Mesothelial cell of epicardium (in vitro differentiated cells): ENCODE results near the gene FNDC3B. TPM values are rescaled to one million over a fixed set of nuclear protein-coding genes. Genes with fewer than 3 reads are reported as not detected.

Experiments used
- DNase-seq, 2 experiments: peaks; one replicate each; pipeline ENCODE4 v3.0.0; 2021; ENCODE audit warnings: low spot score in 2 of 2; ENCODE audit not compliant: unreplicated experiment in 2 of 2
- H3K27ac Mint-ChIP-seq: 2 replicates; pipeline ENCODE4 v1.8.0; 2021; ENCODE audit warnings: mixed read lengths
- H3K27me3 Mint-ChIP-seq: 2 replicates; pipeline ENCODE4 v1.8.0; 2021; ENCODE audit warnings: low read depth, mixed read lengths
- H3K36me3 Mint-ChIP-seq: 2 replicates; pipeline ENCODE4 v1.8.0; 2021; ENCODE audit warnings: mixed read lengths
- H3K4me1 Mint-ChIP-seq: 2 replicates; pipeline ENCODE4 v1.8.0; 2021; ENCODE audit warnings: mixed read lengths
- H3K4me3 Mint-ChIP-seq: 2 replicates; pipeline ENCODE4 v1.8.0; 2021; ENCODE audit warnings: mild to moderate bottlenecking, moderate library complexity, mixed read lengths
- H3K9me3 Mint-ChIP-seq: 2 replicates; pipeline ENCODE4 v1.8.0; 2021; ENCODE audit warnings: mixed read lengths
- total RNA-seq: library from RNA; stranded (reverse); gene quantifications from 3 replicates; pipeline ENCODE4 v1.2.1, GENCODE V29; 2021
- TF ChIP-seq, protein P1 (sequence below): fragments of 200-600 bp; sonication (generic); IDR thresholded peaks from one replicate; pipeline ENCODE4 v1.5.0; 2021; ENCODE audit warnings: antibody characterized with exemption; ENCODE audit not compliant: unreplicated experiment

The FNDC3B gene
- total RNA-seq, 1 donor from 2014 or later = 131 TPM

DNA sequence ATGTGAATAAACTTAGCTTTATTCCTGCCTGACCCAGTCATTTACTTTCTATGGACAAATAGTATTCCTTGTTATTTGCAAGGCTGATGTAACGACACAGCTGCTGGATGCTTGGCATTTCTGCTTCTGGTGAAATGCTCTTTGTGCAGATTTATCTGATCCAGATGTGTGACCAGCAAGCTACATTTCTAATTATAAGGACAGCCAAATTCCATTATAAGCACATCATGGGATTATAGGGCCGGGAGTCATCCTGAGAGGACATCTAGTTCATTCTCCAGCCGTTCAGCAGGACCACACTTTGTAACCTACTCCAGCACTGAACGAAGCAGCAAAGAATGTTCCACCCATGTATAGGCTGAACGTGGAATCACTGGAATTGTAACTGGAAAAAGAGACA, 42.9 kb downstream of the FNDC3B start:
- Mint-ChIP-seq H3K4me3 (no peak overlapping the region), H3K9me3 (peaks cover 7% of the 10 kb centered on the region), H3K36me3 (peaks cover 21% of the 10 kb centered on the region), H3K4me1 (peaks cover 32% of the 10 kb centered on the region), H3K27ac (peak overlapping the region; percentile 28), H3K27me3 (no peaks in the 10 kb centered on the region)
- TF ChIP-seq, protein P1, sequence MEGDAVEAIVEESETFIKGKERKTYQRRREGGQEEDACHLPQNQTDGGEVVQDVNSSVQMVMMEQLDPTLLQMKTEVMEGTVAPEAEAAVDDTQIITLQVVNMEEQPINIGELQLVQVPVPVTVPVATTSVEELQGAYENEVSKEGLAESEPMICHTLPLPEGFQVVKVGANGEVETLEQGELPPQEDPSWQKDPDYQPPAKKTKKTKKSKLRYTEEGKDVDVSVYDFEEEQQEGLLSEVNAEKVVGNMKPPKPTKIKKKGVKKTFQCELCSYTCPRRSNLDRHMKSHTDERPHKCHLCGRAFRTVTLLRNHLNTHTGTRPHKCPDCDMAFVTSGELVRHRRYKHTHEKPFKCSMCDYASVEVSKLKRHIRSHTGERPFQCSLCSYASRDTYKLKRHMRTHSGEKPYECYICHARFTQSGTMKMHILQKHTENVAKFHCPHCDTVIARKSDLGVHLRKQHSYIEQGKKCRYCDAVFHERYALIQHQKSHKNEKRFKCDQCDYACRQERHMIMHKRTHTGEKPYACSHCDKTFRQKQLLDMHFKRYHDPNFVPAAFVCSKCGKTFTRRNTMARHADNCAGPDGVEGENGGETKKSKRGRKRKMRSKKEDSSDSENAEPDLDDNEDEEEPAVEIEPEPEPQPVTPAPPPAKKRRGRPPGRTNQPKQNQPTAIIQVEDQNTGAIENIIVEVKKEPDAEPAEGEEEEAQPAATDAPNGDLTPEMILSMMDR = no peak
- DNase-seq = no peak

GRCh38 chr3:172082820-172083513, 43.6 kb downstream of the FNDC3B start:
- peaks cover 21% of the 10 kb centered on the region for H3K36me3 Mint-ChIP-seq
- H3K4me1 Mint-ChIP-seq = peaks cover 35% of the 10 kb centered on the region
- H3K27me3 Mint-ChIP-seq = no peaks in the 10 kb centered on the region
- H3K4me3 Mint-ChIP-seq = no peak overlapping the region
- TF ChIP-seq, protein P1 = no peak
- peaks cover 7% of the 10 kb centered on the region for H3K9me3 Mint-ChIP-seq
- no peak for DNase-seq
- H3K27ac Mint-ChIP-seq = peak overlapping the region; percentile 22

DNA sequence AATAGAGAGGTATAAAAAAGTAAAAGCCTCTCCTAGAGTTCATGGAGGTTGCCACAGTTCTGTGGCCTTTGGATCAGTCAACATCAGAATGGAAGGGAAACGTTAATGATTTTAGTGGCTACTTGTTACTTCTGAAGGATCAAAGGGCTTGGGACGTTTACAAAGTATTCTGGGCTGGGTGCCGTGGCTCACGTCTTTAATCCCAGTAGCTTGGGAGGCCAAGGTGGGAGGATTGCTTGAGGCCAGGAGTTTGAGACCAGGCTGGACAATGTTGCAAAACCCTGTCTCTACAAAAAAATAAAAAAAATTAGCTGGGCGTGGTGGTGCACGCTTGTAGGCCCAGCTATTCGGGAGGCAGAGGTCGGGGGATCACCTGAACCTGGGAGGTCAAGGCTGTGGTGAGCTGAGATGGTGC, 44.6 kb downstream of the FNDC3B start:
- no peaks in the 10 kb centered on the region for H3K27me3 Mint-ChIP-seq
- H3K27ac Mint-ChIP-seq = no peak overlapping the region
- peaks cover 7% of the 10 kb centered on the region for H3K9me3 Mint-ChIP-seq
- TF ChIP-seq, protein P1 = no peak
- no peak for DNase-seq
- peaks cover 19% of the 10 kb centered on the region for H3K36me3 Mint-ChIP-seq
- H3K4me1 Mint-ChIP-seq = peaks cover 37% of the 10 kb centered on the region
- no peak overlapping the region for H3K4me3 Mint-ChIP-seq

- peaks cover 18% of the 10 kb centered on the region for H3K36me3 Mint-ChIP-seq
- no peak overlapping the region for H3K4me3 Mint-ChIP-seq
- H3K4me1 Mint-ChIP-seq = peaks cover 37% of the 10 kb centered on the region
- no peaks in the 10 kb centered on the region for H3K27me3 Mint-ChIP-seq
- H3K27ac Mint-ChIP-seq = peak overlapping the region; percentile 82
- peaks cover 7% of the 10 kb centered on the region for H3K9me3 Mint-ChIP-seq
- TF ChIP-seq, protein P1 = no peak
- DNase-seq = no peak
Observed at GRCh38 chr3:172084871-172085556, 45.6 kb downstream of the FNDC3B start.

GRCh38 chr3:172085557-172085895, 46.1 kb downstream of the FNDC3B start:
- Mint-ChIP-seq H3K27ac (peak overlapping the region; percentile 82), H3K4me1 (peaks cover 37% of the 10 kb centered on the region), H3K9me3 (peaks cover 7% of the 10 kb centered on the region), H3K4me3 (no peak overlapping the region), H3K36me3 (peaks cover 18% of the 10 kb centered on the region), H3K27me3 (no peaks in the 10 kb centered on the region)
- TF ChIP-seq, protein P1 = no peak
- DNase-seq = no peak
